A673 (cell line): ENCODE results near the gene ITSN1. TPM values are rescaled to one million over a fixed set of nuclear protein-coding genes. Genes with fewer than 3 reads are reported as not detected.

ENCODE experiments used
- BruUV-seq: library from RNA; stranded (reverse); fragments of 400-500 nt; replicated peaks from 2 replicates; lab custom pipeline; 2021; lab: Mats Ljungman, UMichigan
- CTCF ChIA-PET: fragments of 300-600 bp; sonication (Branson Sonifier 250); formaldehyde crosslinking; loops from one replicate; lab custom pipeline; 2022; ENCODE audit warnings: antibody characterized with exemption; lab: Charles Lee
- POLR2A ChIA-PET: fragments of 300-600 bp; sonication (Branson Sonifier 250); formaldehyde crosslinking; loops from one replicate; lab custom pipeline; 2022; ENCODE audit warnings: antibody characterized with exemption; ENCODE audit not compliant: low non-redundant PET; lab: Charles Lee
- DNase-seq: peaks from one replicate; pipeline ENCODE4 v3.0.0-alpha.2; 2015; ENCODE audit warnings: low spot score
- H3K27ac ChIP-seq: fragments of 200-600 bp; sonication (generic); 2 replicates; pipeline ENCODE4 v1.5.1; 2016; ENCODE audit warnings: mixed run types, low read depth, mild to moderate bottlenecking, mixed read lengths, antibody characterized with exemption, low read length; ENCODE audit not compliant: poor library complexity, severe bottlenecking
- H3K27me3 ChIP-seq: fragments of 200-600 bp; sonication (generic); replicated peaks from 2 replicates; pipeline ENCODE4 v1.6.1; 2017; ENCODE audit warnings: mixed run types, low read depth, mild to moderate bottlenecking, mixed read lengths, antibody characterized with exemption, low read length; ENCODE audit not compliant: insufficient read depth, poor library complexity
- H3K36me3 ChIP-seq: fragments of 200-600 bp; sonication (generic); 2 replicates; pipeline ENCODE4 v1.6.1; 2016; ENCODE audit warnings: mixed run types, mild to moderate bottlenecking, mixed read lengths, antibody characterized with exemption, low read length; ENCODE audit not compliant: insufficient read depth, poor library complexity, severe bottlenecking
- H3K4me1 ChIP-seq: fragments of 200-600 bp; sonication (generic); 2 replicates; pipeline ENCODE4 v1.6.1; 2017; ENCODE audit warnings: mixed run types, mild to moderate bottlenecking, mixed read lengths, antibody characterized with exemption, low read length; ENCODE audit not compliant: insufficient read depth, poor library complexity, severe bottlenecking
- H3K4me3 ChIP-seq: fragments of 200-600 bp; sonication (generic); 2 replicates; pipeline ENCODE4 v1.5.1; 2016; ENCODE audit warnings: low read depth, mixed run types, mild to moderate bottlenecking, mixed read lengths, low read length; ENCODE audit not compliant: poor library complexity, severe bottlenecking
- H3K9me3 ChIP-seq: fragments of 200-600 bp; sonication (generic); 2 replicates; pipeline ENCODE4 v1.6.1; 2016; ENCODE audit warnings: mixed run types, low read depth, mild to moderate bottlenecking, mixed read lengths, antibody characterized with exemption, low read length; ENCODE audit not compliant: poor library complexity, severe bottlenecking
- CTCF ChIP-seq: fragments of 300-800, 200-600 bp; sonication (generic); conservative IDR thresholded peaks from 2 replicates; pipeline ENCODE4 v1.5.1; 2017; ENCODE audit warnings: low read depth, mild to moderate bottlenecking, antibody characterized with exemption, low read length, moderate library complexity, mixed read lengths
- EZH2 ChIP-seq: fragments of 200-600 bp; sonication (generic); IDR thresholded peaks from 2 replicates; pipeline ENCODE4 v1.6.1; 2017; ENCODE audit warnings: borderline replicate concordance, low read depth, mild to moderate bottlenecking, mixed read lengths, antibody characterized with exemption, low read length; ENCODE audit not compliant: poor library complexity, severe bottlenecking
- intact Hi-C: fragments of 100-400 bp; cut with micrococcal nuclease; formaldehyde crosslinking; loops from one replicate; pipeline ENCODE4 v1.10.0; 2022; ENCODE audit not compliant: unreplicated experiment
- total RNA-seq: library from RNA; stranded (reverse); gene quantifications from 2 replicates; pipeline ENCODE4 v1.2.3, GENCODE V29; 2021

Gene ITSN1
- total RNA-seq, 1 experiment from 2014 or later: 54.2 TPM

- intact Hi-C loops: no loop called here
- Histone ChIP-seq H3K4me3 (no peak overlapping the region), H3K9me3 (no peaks in the 10 kb centered on the region), H3K27ac (no peak overlapping the region), H3K27me3 (no peaks in the 10 kb centered on the region), H3K36me3 (no peaks in the 10 kb centered on the region), H3K4me1 (no peaks in the 10 kb centered on the region)
- no peak for DNase-seq
- CTCF ChIA-PET: no interaction called here
- POLR2A ChIA-PET: no interaction called here
- BruUV-seq: no TSS peak
- TF ChIP-seq EZH2 (no peak), CTCF (no peak)
These were observed 92.5 kb downstream of the ITSN1 start for GRCh38 chr21:33734818-33735217.

GRCh38 chr21:33736569-33736968, 94.3 kb downstream of the ITSN1 start:
- no peak overlapping the region for H3K4me3 ChIP-seq
- H3K9me3 ChIP-seq: no peaks in the 10 kb centered on the region
- no peaks in the 10 kb centered on the region for H3K27me3 ChIP-seq
- H3K36me3 ChIP-seq: no peaks in the 10 kb centered on the region
- H3K27ac ChIP-seq: no peak overlapping the region
- TF ChIP-seq EZH2: no peak
- no peak for TF ChIP-seq CTCF
- no peaks in the 10 kb centered on the region for H3K4me1 ChIP-seq
- BruUV-seq: no TSS peak
- no peak for DNase-seq
- ChIA-PET CTCF (no interaction called here), POLR2A (no interaction called here)
- intact Hi-C loops: no loop called here

GRCh38 chr21:33739701-33740100, 97.4 kb downstream of the ITSN1 start:
- no peaks in the 10 kb centered on the region for H3K4me1 ChIP-seq
- H3K9me3 ChIP-seq: no peaks in the 10 kb centered on the region
- no peak for DNase-seq
- H3K36me3 ChIP-seq: no peaks in the 10 kb centered on the region
- H3K4me3 ChIP-seq: no peak overlapping the region
- intact Hi-C loops: no loop called here
- BruUV-seq: no TSS peak
- ChIA-PET CTCF (no interaction called here), POLR2A (no interaction called here)
- no peaks in the 10 kb centered on the region for H3K27me3 ChIP-seq
- TF ChIP-seq EZH2 (no peak), CTCF (no peak)
- H3K27ac ChIP-seq: no peak overlapping the region
